Neural progenitor cell (in vitro differentiated cells): ENCODE data around the gene DPPA3. TPM values are rescaled to one million over a fixed set of nuclear protein-coding genes. Genes with fewer than 3 reads are reported as not detected.

Source experiments
- DNase-seq: peaks from one replicate; pipeline ENCODE4 v3.0.0-alpha.2; 2016; ENCODE audit warnings: low spot score
- H2AFZ ChIP-seq: fragments of 200-600 bp; sonication (generic); replicated peaks from 2 replicates; pipeline ENCODE4 v1.6.1; 2016; ENCODE audit warnings: antibody characterized with exemption
- H3F3A ChIP-seq: fragments of 200-600 bp; sonication (generic); 2 replicates; pipeline ENCODE4 v1.6.1; 2016; ENCODE audit warnings: antibody characterized with exemption, low read depth
- H3K27ac ChIP-seq: fragments of 200-600 bp; sonication (generic); 2 replicates; pipeline ENCODE4 v1.5.1; 2016; ENCODE audit warnings: mild to moderate bottlenecking
- H3K27me3 ChIP-seq: fragments of 200-600 bp; sonication (generic); 2 replicates; pipeline ENCODE4 v1.6.1; 2016; ENCODE audit warnings: mild to moderate bottlenecking, moderate library complexity
- H3K36me3 ChIP-seq: fragments of 200-600 bp; sonication (generic); 2 replicates; pipeline ENCODE4 v1.5.1; 2016
- H3K4me1 ChIP-seq: fragments of 200-600 bp; sonication (generic); 2 replicates; pipeline ENCODE4 v1.6.1; 2016; ENCODE audit warnings: mixed run types
- H3K4me2 ChIP-seq: fragments of 200-600 bp; sonication (generic); 2 replicates; pipeline ENCODE4 v1.6.1; 2016
- H3K4me3 ChIP-seq: fragments of 200-600 bp; sonication (generic); 2 replicates; pipeline ENCODE4 v1.5.1; 2016
- H3K79me2 ChIP-seq: fragments of 200-600 bp; sonication (generic); 2 replicates; pipeline ENCODE4 v1.6.1; 2016; ENCODE audit warnings: low read depth
- H3K9ac ChIP-seq: fragments of 200-600 bp; sonication (generic); 2 replicates; pipeline ENCODE4 v1.6.1; 2016
- H3K9me3 ChIP-seq: fragments of 200-600 bp; sonication (generic); 2 replicates; pipeline ENCODE4 v1.5.1; 2016; ENCODE audit warnings: low read depth
- H4K20me1 ChIP-seq: fragments of 200-600 bp; sonication (generic); 2 replicates; pipeline ENCODE4 v1.6.1; 2016; ENCODE audit warnings: low read depth
- H3K27ac Mint-ChIP-seq: 3 replicates; pipeline ENCODE4 v1.8.0; 2021; ENCODE audit warnings: mixed read lengths
- H3K27me3 Mint-ChIP-seq: 2 replicates; pipeline ENCODE4 v1.8.0; 2022; ENCODE audit warnings: low read depth, mild to moderate bottlenecking, inconsistent platforms, moderate library complexity, mixed read lengths; ENCODE audit not compliant: insufficient read depth
- H3K36me3 Mint-ChIP-seq: 3 replicates; pipeline ENCODE4 v1.8.0; 2021; ENCODE audit warnings: mixed read lengths
- H3K4me1 Mint-ChIP-seq: 3 replicates; pipeline ENCODE4 v1.8.0; 2021; ENCODE audit warnings: mixed read lengths
- H3K4me3 Mint-ChIP-seq: 3 replicates; pipeline ENCODE4 v1.8.0; 2021; ENCODE audit warnings: mild to moderate bottlenecking, moderate library complexity, mixed read lengths
- H3K9me3 Mint-ChIP-seq: 3 replicates; pipeline ENCODE4 v1.8.0; 2020; ENCODE audit warnings: mixed read lengths
- CTCF ChIP-seq: fragments of 200-600 bp; sonication (generic); IDR thresholded peaks from 2 replicates; pipeline ENCODE4 v1.5.1; 2017; ENCODE audit warnings: antibody characterized with exemption, mild to moderate bottlenecking
- EZH2 ChIP-seq: fragments of 200-600 bp; sonication (generic); IDR thresholded peaks from 2 replicates; pipeline ENCODE4 v1.6.1; 2017; ENCODE audit warnings: antibody characterized with exemption, mild to moderate bottlenecking, moderate library complexity
- EZH2phosphoT487 ChIP-seq: fragments of 200-600 bp; sonication (generic); IDR thresholded peaks from 2 replicates; pipeline ENCODE4 v1.6.1; 2017; ENCODE audit warnings: antibody characterized with exemption
- total RNA-seq: library from RNA; depleted of rRNA; stranded (reverse); fragments of >200 nt; gene quantifications from 2 replicates; pipeline ENCODE4 v1.2.3, GENCODE V29; 2015; ENCODE audit warnings: low replicate concordance

DPPA3 gene
- total RNA-seq, 1 donor from 2014 or later = 0.13 TPM

DNA sequence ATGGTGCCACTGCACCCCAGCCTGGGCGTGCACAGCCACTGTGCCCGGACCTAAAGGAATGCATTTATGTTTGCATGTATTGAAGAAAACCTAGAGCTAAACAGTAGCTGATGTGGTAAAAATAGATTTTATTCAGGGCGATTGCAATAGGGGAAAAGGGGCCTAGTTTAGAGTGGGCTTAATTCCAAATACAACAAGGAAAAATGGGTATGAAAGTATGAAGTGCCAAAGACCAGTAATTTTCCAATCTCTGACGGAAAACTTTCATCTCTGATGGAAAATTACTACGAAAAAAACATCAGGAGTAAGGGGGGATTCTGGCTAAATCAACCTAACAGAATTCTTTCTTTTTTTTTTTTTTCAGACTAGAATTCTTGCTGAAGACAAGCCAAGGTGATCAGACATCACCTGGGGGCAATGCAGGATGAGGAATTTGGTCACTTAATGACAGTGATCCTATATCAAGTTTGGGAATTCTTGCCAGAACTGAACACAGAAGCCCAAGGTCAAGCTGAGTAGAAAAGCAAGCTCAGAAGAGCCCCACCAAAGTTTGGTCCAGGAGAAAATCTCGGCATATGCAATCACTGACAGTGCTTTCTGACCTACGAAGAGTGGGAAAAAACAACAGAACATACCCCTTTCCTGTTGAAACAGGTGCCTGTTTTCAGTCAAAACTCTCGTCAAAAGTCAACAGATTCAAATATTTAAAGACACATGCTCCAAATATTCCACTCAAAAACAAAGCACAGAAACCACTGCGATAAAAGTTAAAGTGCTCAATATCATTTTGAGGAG, 31.8 kb upstream of the DPPA3 start:
- no peaks in the 10 kb centered on the region for H4K20me1 ChIP-seq
- peaks cover 3% of the 10 kb centered on the region for H3K4me1 Mint-ChIP-seq
- no peak overlapping the region for H3K4me3 Mint-ChIP-seq
- H3K79me2 ChIP-seq = no peaks in the 10 kb centered on the region
- H3K27ac ChIP-seq = no peak overlapping the region
- H3K4me2 ChIP-seq = no peak overlapping the region
- no peak overlapping the region for H3K27ac Mint-ChIP-seq
- no peaks in the 10 kb centered on the region for H3F3A ChIP-seq
- no peaks in the 10 kb centered on the region for H3K36me3 ChIP-seq
- no peaks in the 10 kb centered on the region for H3K36me3 Mint-ChIP-seq
- DNase-seq = no peak
- no peaks in the 10 kb centered on the region for H3K27me3 ChIP-seq
- TF ChIP-seq EZH2 (no peak), CTCF (no peak), EZH2phosphoT487 (no peak)
- H3K9ac ChIP-seq = no peak overlapping the region
- peaks cover 4% of the 10 kb centered on the region for H3K27me3 Mint-ChIP-seq
- H3K4me3 ChIP-seq = no peak overlapping the region
- H2AFZ ChIP-seq = no peak overlapping the region
- no peaks in the 10 kb centered on the region for H3K4me1 ChIP-seq
- no peaks in the 10 kb centered on the region for H3K9me3 Mint-ChIP-seq
- no peaks in the 10 kb centered on the region for H3K9me3 ChIP-seq

- no peaks in the 10 kb centered on the region for H3K36me3 Mint-ChIP-seq
Observed at GRCh38 chr12:7681535-7681934, 29.7 kb upstream of the DPPA3 start.

DNA sequence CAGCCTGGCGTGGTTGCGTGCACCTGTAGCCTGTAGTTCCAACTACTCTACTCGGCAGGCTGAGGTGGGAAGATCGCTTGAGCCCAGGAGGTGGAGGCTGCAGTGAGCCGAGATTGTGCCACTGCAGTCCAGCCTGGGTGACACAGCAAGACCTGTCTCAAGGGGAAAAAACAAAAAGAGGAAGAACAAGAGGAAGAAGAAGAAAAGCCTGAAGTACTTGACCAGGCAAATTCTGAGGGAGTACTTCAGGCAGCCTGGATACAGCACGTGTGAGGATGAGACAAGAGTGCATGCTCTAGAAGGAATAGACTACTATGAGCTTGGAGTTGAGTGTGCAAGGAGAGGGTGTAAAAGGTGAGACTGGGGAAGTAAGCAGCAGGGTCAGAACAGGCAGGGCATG, 17.4 kb upstream of the DPPA3 start:
- H3K4me3 Mint-ChIP-seq = no peak overlapping the region
- H3K36me3 Mint-ChIP-seq = no peaks in the 10 kb centered on the region
- no peaks in the 10 kb centered on the region for H3K9me3 Mint-ChIP-seq
- Histone ChIP-seq H3K4me3 (no peak overlapping the region), H3K9ac (no peak overlapping the region), H3K36me3 (no peaks in the 10 kb centered on the region), H3F3A (no peaks in the 10 kb centered on the region), H3K79me2 (no peaks in the 10 kb centered on the region), H3K9me3 (no peaks in the 10 kb centered on the region), H3K27ac (no peak overlapping the region), H2AFZ (peak overlapping the region; percentile 42), H3K4me2 (no peak overlapping the region), H4K20me1 (no peaks in the 10 kb centered on the region), H3K4me1 (no peaks in the 10 kb centered on the region), H3K27me3 (no peaks in the 10 kb centered on the region)
- TF ChIP-seq EZH2 (no peak), EZH2phosphoT487 (no peak), CTCF (no peak)
- no peaks in the 10 kb centered on the region for H3K4me1 Mint-ChIP-seq
- DNase-seq = no peak
- H3K27me3 Mint-ChIP-seq = peaks cover 3% of the 10 kb centered on the region
- H3K27ac Mint-ChIP-seq = peak overlapping the region; percentile 18

More at GRCh38 chr12:7681535-7681934, 29.7 kb upstream of the DPPA3 start:
- no peaks in the 10 kb centered on the region for H3F3A ChIP-seq
- Mint-ChIP-seq H3K4me1 (peaks cover 3% of the 10 kb centered on the region), H3K27me3 (peaks cover 2% of the 10 kb centered on the region), H3K4me3 (no peak overlapping the region), H3K9me3 (no peaks in the 10 kb centered on the region), H3K27ac (no peak overlapping the region)
- no peaks in the 10 kb centered on the region for H3K36me3 ChIP-seq
- no peaks in the 10 kb centered on the region for H3K79me2 ChIP-seq
- no peak overlapping the region for H2AFZ ChIP-seq
- no peak overlapping the region for H3K4me3 ChIP-seq
- H4K20me1 ChIP-seq = no peaks in the 10 kb centered on the region
- H3K4me1 ChIP-seq = no peaks in the 10 kb centered on the region
- no peak for TF ChIP-seq EZH2phosphoT487
- TF ChIP-seq CTCF = no peak
- TF ChIP-seq EZH2 = no peak
- no peak overlapping the region for H3K4me2 ChIP-seq
- no peak overlapping the region for H3K9ac ChIP-seq
- H3K27ac ChIP-seq = no peak overlapping the region
- no peak for DNase-seq
- H3K9me3 ChIP-seq = no peaks in the 10 kb centered on the region
- H3K27me3 ChIP-seq = no peaks in the 10 kb centered on the region
